Measurements from ENCODE around the gene TSC22D2.

TSC22D2 gene

GRCh38 chr3:150461399-150461798 lies 53.3 kb downstream of the TSC22D2 start:
- Histone ChIP-seq H3K9me2 (replicated peaks; ENCODE audit: insufficient read depth, low read length) (no peaks in the 10 kb centered on the region), H4K20me1 (ENCODE audit: insufficient read depth, low read length) (no peaks in the 10 kb centered on the region), H3K4me1 (ENCODE audit: low read length) (no peaks in the 10 kb centered on the region), H3F3A (ENCODE audit: insufficient read depth, low read length) (no peaks in the 10 kb centered on the region), H3K4me2 (ENCODE audit: low read depth, low read length) (no peak overlapping the region), H3K79me2 (ENCODE audit: low read length) (no peaks in the 10 kb centered on the region), H2AFZ (ENCODE audit: low read length) (no peak overlapping the region), H3K9ac (ENCODE audit: low read length) (no peak overlapping the region), H3K9me3 (replicated peaks; ENCODE audit: insufficient read depth, low read length) (no peaks in the 10 kb centered on the region), H3K36me3 (replicated peaks; ENCODE audit: insufficient read depth, low read length) (peaks cover 3% of the 10 kb centered on the region; the same call in 1 of the 2 replicates), H3K27ac (ENCODE audit: low read length) (no peak overlapping the region), H3K4me3 (ENCODE audit: low read length) (no peak overlapping the region), H3K27me3 (replicated peaks; ENCODE audit: insufficient read depth, low read length) (no peaks in the 10 kb centered on the region)
- TF ChIP-seq, protein P1, sequence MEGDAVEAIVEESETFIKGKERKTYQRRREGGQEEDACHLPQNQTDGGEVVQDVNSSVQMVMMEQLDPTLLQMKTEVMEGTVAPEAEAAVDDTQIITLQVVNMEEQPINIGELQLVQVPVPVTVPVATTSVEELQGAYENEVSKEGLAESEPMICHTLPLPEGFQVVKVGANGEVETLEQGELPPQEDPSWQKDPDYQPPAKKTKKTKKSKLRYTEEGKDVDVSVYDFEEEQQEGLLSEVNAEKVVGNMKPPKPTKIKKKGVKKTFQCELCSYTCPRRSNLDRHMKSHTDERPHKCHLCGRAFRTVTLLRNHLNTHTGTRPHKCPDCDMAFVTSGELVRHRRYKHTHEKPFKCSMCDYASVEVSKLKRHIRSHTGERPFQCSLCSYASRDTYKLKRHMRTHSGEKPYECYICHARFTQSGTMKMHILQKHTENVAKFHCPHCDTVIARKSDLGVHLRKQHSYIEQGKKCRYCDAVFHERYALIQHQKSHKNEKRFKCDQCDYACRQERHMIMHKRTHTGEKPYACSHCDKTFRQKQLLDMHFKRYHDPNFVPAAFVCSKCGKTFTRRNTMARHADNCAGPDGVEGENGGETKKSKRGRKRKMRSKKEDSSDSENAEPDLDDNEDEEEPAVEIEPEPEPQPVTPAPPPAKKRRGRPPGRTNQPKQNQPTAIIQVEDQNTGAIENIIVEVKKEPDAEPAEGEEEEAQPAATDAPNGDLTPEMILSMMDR (IDR thresholded peaks at IDR 0.05; ENCODE audit: low read length) = no peak
- no peak for TF ChIP-seq EZH2 (optimal IDR thresholded peaks at IDR 0.05; ENCODE audit: low read depth, low read length)
- no peak for TF ChIP-seq EZH2phosphoT487 (IDR thresholded peaks at IDR 0.05; ENCODE audit: low read length)
- DNase-seq = no peak

DNA sequence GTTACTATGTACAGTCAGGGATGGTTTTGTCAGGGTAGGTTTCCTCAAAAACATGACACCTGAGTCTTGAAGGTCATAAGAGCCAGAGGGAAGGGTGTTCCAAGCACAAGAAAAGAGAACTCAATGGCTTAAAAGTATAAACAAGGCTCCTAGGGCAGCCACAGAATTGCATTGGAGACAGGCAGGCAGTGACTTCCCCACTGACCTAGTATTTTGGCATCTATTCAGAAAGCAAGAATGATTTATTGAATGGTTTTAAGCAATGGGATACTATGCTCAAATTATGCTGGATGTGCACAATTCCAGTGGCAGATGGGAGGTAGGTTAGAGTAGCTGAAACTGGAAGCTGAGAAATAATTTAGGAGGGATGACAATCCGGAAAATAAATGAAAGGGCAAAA lies 54.0 kb downstream of the TSC22D2 start:
- H3K9me3 ChIP-seq (replicated peaks; ENCODE audit: insufficient read depth, low read length) = no peaks in the 10 kb centered on the region
- H3K27me3 ChIP-seq (replicated peaks; ENCODE audit: insufficient read depth, low read length) = no peaks in the 10 kb centered on the region
- H4K20me1 ChIP-seq (ENCODE audit: insufficient read depth, low read length) = no peaks in the 10 kb centered on the region
- H3K79me2 ChIP-seq (ENCODE audit: low read length) = no peaks in the 10 kb centered on the region
- H3K27ac ChIP-seq (ENCODE audit: low read length) = no peak overlapping the region
- no peak overlapping the region for H2AFZ ChIP-seq (ENCODE audit: low read length)
- no peaks in the 10 kb centered on the region for H3K4me1 ChIP-seq (ENCODE audit: low read length)
- H3K9ac ChIP-seq (ENCODE audit: low read length) = no peak overlapping the region
- H3K36me3 ChIP-seq (replicated peaks; ENCODE audit: insufficient read depth, low read length) = peaks cover 3% of the 10 kb centered on the region; the same call in 1 of the 2 replicates
- H3K9me2 ChIP-seq (replicated peaks; ENCODE audit: insufficient read depth, low read length) = no peaks in the 10 kb centered on the region
- H3K4me3 ChIP-seq (ENCODE audit: low read length) = no peak overlapping the region
- TF ChIP-seq, protein P1 (IDR thresholded peaks at IDR 0.05; ENCODE audit: low read length) = no peak
- TF ChIP-seq EZH2 (optimal IDR thresholded peaks at IDR 0.05; ENCODE audit: low read depth, low read length) = no peak
- TF ChIP-seq EZH2phosphoT487 (IDR thresholded peaks at IDR 0.05; ENCODE audit: low read length) = no peak
- H3F3A ChIP-seq (ENCODE audit: insufficient read depth, low read length) = no peaks in the 10 kb centered on the region
- DNase-seq = no peak
- no peak overlapping the region for H3K4me2 ChIP-seq (ENCODE audit: low read depth, low read length)

- DNase-seq = no peak
- Histone ChIP-seq H3K27me3 (replicated peaks; ENCODE audit: insufficient read depth, low read length) (no peaks in the 10 kb centered on the region), H3K4me1 (ENCODE audit: low read length) (no peaks in the 10 kb centered on the region), H3K27ac (ENCODE audit: low read length) (no peak overlapping the region), H3K9ac (ENCODE audit: low read length) (no peak overlapping the region), H3K9me2 (replicated peaks; ENCODE audit: insufficient read depth, low read length) (no peaks in the 10 kb centered on the region), H3K4me3 (ENCODE audit: low read length) (no peak overlapping the region), H4K20me1 (ENCODE audit: insufficient read depth, low read length) (no peaks in the 10 kb centered on the region), H3K79me2 (ENCODE audit: low read length) (no peaks in the 10 kb centered on the region), H3F3A (ENCODE audit: insufficient read depth, low read length) (no peaks in the 10 kb centered on the region), H3K4me2 (ENCODE audit: low read depth, low read length) (no peak overlapping the region), H3K36me3 (replicated peaks; ENCODE audit: insufficient read depth, low read length) (no peaks in the 10 kb centered on the region; the same call in 1 of the 2 replicates), H2AFZ (ENCODE audit: low read length) (no peak overlapping the region), H3K9me3 (replicated peaks; ENCODE audit: insufficient read depth, low read length) (no peaks in the 10 kb centered on the region)
- TF ChIP-seq, protein P1 (IDR thresholded peaks at IDR 0.05; ENCODE audit: low read length) = no peak
- TF ChIP-seq EZH2phosphoT487 (IDR thresholded peaks at IDR 0.05; ENCODE audit: low read length) = no peak
- TF ChIP-seq EZH2 (optimal IDR thresholded peaks at IDR 0.05; ENCODE audit: low read depth, low read length) = no peak
Measured at GRCh38 chr3:150464684-150465083, 56.6 kb downstream of the TSC22D2 start.

All from MM.1S (cell line).